Measurements from ENCODE around the gene SRGN.
A peak's percentile ranks its signal among the peaks of the same experiment; 100 is the strongest.

Gene SRGN

DNA sequence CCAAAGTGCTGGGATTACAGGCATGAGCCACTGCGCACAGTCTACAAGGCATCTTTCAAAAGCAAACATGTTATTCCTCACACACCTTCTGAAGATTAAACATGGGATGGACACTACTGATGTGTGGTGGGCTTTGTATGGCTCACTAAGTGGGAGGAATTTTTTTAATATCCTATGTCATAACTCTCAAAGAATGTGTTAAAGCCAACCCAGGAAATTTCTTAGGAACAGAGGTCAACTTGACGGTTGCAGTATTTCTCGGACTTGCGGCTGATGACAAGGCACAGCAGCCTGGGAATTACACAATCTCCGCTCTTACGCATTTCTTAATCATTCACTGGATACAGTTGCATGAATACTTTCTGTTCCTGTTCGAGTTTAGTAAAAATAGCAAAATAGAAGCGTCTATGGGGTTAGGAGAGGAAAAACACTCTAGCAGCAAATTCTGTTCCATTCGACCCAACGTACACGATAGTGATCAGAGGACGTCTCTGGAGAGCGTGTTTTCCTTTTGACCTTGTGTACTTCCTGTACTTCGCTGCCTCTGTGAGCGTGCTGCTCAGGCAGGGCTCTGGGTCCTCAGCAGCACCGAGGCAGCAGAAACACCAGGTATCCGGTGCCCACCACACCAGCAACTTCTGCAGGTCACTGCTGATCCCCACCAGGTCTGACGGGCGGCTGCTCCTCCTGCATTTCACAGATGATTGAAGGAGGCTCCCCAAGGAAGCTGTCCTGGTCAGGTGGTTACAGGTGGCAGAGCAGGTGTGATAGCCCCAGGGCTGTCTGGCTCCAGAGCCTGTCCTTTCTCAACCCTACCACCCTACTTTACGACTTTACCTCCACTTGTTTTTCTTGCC is 26.4 kb upstream of the SRGN start:
- DNase-seq = peak; percentile 92 to 99 (median 99)

DNA sequence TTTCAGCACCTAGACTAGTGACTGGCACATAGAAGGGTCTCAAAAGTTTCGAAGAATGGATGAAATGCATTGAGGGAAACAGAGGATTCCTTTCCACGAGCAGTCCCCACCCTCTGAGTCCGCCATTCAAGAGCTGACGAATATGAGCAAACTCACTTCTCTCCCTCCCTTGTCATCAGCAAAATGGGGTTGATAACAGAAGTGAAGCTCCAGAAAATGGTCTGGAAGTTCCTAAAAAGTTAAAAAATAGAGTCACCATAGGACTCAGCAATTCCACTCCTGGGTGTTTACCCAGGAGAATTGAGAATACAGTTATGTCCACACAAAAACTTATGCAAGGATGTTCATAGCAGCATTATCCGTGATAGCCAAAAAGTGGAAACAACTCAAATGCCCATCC is 25.0 kb upstream of the SRGN start:
- DNase-seq = peak in 2 of 3 donors; percentile 59 to 69

DNA sequence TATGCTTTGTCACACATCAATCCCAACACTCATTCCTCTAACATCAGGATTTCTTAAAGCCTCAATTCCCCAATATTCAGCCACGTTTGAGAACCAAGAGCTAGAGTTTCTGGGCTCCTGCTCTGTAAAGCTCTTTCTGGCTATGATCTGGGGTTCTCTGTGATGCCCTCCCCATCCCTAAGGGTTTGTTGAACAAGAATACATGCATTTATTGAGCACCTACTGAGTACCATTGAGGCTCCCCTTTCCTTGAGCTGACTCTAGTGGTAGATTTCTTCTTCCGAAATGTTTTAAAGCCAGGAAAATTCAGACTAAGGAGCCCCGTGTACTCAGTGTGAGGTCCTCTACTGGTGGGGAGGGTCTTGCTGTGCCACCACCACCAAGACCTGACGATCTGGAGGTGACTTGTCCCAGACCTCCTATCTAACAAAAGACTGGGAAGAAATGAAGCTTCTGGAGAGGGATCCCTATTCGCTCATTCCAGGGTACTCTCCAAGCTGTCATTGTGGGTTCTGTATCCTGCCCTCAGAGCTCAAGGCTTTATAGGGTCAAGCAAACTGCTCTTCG is 23.1 kb upstream of the SRGN start:
- no peak for DNase-seq

DNA sequence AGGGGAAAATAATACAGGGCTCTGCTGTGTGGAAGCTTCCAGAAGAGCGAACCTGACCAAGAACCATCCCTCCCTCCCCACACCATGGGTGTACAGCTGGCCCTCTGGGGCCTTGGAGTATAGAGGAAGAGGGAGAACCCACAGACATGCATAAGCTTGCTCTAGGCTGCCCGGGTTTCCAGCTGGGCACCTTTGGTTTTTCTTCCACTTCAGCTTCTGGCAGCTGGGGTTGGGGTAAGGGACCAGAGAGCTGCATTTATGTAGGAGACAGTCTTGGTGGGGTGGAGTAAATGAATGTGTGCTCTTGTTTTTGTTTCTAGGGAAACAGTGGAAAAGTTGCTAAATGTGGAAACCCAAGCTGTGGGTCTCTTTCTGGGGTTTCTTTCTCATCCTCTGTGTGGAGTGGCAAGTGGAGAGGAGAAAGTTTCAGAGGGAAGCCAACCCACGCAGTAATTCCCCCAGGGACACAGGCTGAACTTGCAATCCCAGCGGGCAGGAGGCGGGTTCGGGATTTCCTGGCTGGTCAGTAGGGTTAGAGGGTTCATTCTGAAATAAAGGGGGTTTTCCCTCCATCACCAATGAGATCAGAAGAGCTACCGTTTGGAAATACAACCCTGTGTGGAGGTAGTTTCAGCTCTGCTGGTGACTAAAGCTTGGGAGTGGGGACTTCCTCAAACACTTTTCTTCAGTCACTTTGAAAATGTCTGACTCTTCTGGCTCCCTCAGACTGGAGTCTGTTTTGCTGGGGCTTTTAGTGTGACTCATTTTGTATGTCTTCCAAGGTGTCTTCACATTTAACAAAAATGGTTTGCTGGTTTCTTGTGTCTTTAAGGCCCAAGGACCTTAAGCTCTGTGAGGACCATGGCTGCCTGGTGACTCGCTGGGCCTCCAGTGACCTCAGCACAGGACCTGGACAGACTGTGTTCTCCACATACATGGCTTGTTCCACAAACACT is 22.2 kb upstream of the SRGN start:
- DNase-seq = peak; percentile 96 to 100 (median 98)

DNA sequence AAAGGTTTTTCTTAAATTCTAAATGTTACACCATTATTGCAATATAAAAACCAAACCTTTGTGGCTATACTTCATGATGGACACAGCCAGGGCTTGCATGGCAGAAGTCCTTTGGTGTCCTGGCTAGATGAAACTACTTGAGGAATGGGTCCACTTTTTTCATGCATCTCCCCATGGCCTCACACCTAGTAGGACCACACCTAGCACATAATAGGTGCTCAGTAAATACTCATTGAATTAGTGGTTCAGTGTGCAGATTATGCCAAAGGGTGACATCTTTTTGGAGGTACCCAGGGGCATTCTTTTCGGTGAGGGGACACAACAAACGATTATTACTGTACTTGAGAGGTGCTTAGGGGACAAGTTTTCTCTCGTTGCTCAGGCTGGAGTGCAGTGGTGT is 20.7 kb upstream of the SRGN start:
- no peak for DNase-seq

DNA sequence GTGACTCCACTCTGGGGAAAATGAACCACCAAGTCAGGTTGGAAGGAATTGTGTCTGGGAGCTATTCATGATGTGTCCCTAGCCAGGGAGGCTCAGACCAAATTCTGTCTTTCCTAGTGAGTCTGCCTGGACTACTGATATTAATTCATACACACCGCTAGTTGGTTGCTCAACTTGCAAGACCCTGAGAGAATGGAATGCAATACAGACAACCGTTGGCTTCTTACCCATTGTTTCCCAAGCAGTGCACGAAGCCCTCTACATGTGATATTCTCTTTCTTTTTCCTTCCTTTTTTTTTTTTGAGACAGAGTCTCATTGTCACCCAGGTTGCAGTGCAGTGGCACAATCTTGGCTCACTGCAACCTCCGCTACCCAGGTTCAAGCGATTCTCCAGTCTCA is 19.4 kb upstream of the SRGN start:
- DNase-seq = no peak

DNA sequence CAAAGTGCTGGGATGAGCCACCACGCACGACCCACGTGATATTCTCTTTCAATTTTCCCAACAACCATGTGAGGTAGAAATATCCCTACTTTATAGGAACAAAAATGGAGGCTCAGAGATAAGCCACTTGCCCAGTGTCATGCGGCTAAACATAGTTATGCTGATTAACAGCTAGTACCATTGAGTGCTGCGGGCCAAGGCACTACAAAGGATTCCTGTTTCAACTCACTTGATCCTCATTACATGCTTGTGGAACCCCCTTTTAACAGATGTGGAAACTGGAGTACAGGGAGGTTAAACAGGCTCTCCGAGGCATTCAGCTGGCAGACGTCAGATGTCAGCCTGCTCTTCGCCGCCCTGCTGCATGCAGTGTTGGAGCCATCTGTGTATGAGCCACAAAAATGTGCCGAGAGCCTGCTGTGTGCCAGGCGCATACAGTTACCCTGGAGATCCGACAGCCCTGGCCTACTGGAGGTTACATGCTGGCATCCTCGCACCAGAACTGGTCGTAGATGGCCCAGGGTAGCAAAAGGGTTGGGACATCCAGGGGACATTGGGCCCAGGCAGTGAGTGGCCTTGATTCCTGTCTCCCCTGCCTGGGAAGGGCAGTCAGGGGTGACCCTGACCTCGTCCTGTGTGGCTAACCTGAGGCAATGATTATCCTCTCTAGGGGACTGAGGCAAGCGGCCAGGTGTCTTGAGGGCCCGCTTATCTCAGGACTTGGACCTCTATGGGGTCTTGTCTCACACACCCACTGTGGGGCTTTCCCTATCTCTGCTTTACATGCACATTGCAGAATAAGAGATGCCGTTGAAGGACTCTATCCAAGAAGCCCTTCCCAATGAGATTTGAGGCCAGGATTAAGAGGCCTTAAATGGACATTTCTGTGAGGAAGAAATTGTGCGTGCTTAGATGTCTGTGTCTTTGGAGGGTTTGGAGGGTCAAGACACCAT is 18.5 kb upstream of the SRGN start:
- DNase-seq = no peak

DNA sequence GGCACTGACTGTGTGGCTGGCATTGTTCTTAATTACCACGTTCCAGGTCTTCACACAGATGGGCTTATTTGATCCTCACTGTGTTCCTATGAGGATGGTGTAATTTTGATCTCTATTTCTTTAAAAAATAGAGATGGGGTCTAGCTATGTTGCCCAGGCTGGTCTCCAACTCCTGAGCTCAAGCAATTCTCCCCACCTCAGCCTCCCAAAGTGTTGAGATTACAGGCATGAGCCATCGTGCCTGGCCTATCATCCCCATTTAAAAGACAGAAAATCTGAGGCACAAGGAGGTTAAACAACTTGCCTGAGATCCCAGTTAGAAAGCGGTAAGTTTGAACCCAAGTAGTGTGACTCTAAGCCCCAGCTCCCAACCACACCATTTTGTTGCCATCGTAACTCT is 17.0 kb upstream of the SRGN start:
- DNase-seq = no peak

DNA sequence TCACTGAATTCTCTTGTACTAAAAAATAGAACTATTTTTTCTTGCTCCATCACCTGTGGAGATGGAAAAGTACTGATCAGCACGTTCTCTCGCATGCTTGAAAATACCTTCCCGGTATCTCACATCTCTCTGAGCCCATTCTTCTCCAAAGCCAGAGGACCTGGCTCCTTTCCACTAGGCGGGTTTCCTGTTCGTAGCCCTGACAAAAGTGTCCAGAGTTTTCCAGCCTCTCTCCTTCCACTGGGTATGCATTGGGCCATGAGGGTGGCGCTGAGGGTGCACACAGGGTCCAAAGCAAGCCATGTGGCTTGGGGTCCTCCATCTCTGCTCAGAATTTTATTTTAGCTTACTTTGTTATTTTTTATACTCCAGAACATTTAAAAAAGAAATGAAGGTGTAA is 16.3 kb upstream of the SRGN start:
- DNase-seq = no peak

DNA sequence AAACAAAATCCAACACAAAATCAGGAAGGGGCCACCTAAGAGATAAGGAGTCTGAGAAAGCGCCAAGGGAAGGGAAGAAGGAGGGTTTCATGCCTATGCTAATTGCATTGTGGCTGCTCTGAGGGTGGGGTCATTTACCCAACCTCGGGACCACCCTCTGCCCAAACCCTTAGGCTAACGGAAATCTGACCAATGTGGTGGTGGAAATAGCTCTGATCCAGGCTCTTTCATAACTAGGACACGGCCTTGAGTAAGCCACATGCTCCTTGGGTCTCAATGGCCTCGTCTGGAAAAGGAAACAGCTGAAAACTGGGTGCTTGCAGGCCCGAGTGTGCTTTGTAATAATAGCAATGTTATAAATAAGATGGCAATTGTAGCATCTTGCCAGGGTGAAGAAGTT is 14.9 kb upstream of the SRGN start:
- DNase-seq = peak in 1 of 3 donors; percentile 47

DNA sequence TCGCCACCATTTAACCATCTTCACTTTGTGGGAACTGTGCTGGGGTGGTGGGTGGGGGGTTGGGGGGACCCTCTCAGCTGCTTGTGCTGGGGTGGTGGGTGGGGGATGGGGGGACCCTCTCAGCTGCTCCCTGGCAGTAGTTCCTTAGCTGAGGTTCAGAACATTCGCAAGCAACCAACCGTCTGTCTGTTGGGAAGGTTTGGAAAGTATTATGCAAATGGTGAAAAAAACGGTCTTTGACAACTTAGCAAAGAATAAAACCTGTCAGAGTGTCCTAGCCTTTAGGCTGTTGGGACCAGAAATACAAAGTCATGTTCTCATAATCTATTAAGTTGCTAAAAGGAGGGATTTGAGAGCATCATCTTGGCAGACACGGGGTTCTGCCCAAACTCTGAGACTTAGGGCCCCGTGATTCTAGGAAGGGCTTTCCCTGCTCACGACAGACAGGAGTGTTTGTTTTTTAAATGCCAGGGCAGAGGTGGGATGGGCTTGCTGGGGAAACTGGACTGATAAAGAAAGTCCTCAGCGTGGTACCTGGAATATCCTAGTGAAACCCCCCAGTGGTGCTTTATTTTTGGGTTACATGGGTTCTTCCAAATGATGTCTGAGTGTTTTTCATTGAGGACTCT is 14.1 kb upstream of the SRGN start:
- peak; percentile 55 to 66 (median 62) for DNase-seq

DNA sequence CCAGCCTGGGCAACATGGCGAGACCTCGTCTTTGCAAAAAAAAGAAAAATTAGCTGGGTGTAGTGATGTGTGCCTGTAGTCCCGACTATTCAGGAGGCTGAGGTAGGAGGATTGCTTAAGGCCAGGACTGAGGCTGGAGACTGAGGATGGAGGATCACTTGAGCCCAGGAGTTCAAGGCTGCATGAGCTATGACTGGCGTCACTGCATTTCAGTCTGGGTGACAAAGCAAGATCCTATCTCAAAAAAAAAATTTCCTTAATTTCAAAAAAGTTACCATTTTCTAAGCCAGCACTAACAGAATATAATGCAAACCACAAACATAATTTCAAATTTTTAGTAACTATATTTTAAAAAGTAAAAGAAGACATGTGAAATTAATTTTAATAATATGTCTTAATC is 13.4 kb upstream of the SRGN start:
- peak in 1 of 3 donors; percentile 49 for DNase-seq

DNA sequence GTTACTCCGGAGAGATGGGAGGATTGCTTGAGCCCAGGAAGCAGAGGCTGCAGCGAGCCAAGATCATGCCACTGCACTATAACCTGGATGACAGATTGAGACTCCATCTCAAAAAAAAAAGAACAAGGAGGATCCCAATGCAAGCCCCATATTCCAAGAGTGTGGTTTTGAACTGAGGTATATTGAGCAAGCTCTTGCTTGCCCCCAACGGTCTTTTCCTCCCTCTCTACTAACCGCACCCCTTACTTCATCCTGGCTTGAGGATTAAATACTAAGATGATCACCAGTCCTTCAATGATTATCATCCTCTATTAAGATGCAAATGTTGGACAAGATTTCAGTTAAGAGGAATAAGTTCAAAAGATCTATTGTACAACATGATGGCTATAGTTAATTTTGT is 12.5 kb upstream of the SRGN start:
- no peak for DNase-seq

DNA sequence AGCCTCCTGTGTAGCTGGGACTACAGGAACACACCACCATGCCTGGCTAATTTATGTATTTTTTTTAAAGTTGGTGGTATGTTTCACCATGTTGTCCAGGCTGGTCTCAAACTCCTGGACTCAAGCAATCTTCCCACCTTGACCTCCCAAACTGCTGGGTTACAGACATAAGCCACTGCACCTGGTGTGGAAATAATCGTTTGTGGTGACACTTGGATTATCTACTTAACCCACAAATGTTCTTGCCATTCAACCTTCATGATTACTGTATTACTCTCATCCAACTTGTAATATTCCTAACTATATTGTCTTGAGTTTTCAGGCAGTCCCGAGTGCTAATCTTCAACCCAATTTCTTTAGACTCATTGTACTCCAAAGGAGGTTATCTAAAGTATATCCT is 9.6 kb upstream of the SRGN start:
- no peak for DNase-seq

DNA sequence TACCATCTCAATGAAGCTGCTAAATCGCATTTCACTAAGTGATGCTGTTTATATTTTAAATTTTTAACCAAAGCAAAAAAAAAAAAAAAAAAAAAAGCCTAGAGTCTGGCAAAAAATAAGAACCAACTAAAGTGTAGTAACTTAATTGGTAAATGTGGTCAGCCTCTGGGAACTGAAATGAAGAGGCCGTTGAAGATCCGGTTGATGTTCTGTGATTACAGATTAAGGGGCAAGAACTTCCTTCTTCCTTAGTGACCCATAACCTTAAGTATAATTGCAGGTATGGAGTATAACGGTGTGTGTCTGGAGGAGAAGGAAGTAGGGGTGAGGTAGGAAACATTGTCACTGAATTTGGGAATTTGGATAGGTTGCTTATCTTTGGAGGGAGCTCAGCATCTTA is 7.7 kb upstream of the SRGN start:
- no peak for DNase-seq

DNA sequence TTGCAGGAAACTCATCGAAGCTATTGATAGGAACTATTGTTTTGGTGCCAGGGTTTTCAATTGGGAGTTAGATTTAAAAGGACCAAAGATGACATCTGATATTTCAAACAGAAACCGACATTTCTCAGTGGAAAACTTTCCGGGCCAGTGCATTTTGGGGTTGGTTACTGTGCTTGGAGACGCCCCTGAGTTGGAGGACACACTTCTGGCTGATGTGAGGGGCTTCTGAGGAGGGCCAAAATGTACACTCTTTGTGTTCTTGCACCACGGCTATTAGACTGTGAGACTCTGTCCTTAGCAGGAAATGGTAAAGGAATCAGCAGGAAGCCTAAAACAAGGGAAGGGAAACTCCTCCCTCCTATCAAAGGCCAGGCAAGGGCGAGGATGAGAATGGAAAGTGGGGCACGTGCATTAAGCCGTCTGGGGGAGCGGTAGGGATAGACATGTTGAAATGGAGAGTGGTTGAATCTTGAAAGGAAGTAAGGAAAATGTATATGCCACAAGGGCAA is 1.8 kb upstream of the SRGN start:
- DNase-seq = peak; percentile 74 to 82 (median 75)

DNA sequence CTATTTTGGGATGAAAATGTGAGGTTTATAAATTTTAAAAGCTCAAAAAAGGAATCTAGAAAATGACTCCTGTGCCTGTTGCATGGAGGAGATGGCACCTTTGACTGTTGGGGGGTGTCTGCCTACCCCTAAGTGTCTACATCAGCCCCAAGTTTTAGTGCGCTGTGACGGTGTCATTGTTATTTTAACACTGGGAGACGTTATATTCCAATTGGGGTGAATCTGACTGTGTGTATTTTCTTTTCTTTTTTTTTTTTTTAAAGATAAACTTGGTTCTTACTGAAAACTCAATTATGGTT is 517 bp downstream of the SRGN start:
- DNase-seq = peak; percentile 41 to 53 (median 47)

DNA sequence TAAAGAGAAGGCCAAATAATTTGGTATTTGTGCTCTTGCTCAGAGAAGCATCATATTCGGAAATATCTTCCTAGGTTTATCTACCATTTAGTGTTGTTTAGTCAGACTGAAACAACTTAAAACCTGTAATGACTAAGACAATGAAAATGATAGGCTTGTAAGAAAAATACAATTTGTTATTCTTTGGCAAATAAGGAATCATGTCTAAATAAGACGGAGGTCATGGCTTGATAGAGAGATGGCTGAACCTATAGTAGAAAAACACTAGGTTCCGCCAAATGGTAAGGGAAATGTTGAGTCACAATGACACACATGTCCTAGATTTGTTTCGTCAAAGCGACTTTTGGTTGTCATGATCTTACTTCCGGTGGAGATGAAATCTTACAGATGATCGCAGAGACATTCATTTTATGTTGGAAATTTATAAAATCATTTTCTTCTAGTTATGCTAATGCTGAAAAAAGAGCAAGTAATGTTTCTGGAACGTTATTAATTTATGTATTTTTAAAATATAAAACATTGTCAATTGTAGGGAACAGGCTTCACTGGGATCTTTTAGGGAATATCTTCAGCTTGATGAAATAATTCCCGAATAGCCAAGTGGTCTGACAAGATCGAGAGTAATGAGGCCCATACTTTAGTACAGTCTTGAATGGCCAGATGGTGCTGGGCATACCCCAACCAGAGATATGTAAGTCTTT is 1.0 kb downstream of the SRGN start:
- DNase-seq = peak; percentile 80 to 95 (median 93)

DNA sequence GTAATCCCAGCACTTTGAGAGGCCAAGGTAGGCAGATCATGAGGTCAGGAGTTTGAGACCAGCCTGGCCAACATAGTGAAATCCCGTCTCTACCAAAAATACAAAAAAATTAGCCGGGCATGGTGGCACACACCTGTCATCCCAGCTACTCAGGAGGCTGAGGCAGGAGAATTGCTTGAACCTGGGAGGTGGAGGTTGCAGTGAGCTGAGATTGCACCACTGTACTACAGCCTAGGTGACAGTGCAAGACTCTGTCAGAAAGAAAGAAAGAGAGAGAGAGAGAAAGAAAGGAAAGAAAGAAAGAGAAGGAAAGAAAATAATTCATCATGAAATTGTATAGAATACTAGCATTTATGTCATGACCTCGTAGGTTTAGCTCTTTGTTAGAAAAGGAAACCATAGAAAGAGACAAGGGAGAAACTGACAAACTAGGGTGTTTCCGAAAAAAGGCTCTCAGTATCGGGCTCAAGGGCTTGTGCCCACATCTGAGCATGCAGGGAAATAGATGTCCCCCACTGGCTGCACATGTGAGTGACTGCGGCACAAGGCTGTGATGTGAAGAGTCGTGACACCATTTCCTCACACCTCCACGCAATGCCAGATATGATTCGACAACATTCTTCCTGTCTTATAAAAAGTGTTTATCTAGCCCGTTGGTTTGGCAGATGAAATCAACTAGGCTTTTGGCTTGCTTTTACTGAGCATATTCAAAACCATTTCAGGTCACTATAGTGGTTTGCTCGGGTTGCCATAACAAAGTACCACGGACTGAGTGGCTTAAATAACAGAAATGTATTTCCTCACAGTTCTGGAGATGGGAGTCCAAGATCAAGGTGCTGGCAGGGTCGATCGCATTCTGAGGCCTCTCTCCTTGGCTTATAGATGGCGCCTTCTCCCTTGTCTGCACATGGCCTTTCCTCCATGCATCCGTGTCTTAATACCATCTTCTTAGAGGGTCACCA is 2.0 kb downstream of the SRGN start:
- DNase-seq = peak; percentile 71 to 82 (median 73)

DNA sequence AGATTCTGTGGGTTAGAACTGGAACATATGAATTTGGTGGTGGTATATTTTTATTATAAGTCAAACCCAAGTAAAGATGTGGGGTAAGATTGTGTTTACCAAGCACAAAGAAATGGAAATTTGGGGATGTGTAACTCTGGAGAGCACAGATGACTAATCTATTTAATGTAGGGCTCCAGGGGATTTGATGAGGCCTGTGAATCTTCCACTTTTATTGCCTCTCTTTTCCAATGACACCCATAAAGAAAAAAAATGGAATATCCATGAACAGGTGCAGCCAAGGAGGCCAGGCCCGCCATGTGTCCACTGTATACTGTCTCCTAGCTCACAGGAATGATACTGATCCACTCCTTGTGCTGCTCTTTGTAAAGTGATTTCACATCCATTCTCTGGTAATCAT is 2.8 kb downstream of the SRGN start:
- peak; percentile 60 to 91 (median 84) for DNase-seq
